H9 (cell line): ENCODE measurements around the gene CLDN8. TPM values are rescaled to one million over a fixed set of nuclear protein-coding genes. Genes with fewer than 3 reads are reported as not detected.
A peak's percentile ranks its signal among the peaks of the same experiment; 100 is the strongest.

Experiments used
- DNase-seq: peaks from one replicate; pipeline ENCODE4 v3.0.0-alpha.2; 2017
- H2AFZ ChIP-seq: one replicate; pipeline ENCODE4 v1.6.1; 2013; ENCODE audit warnings: mild to moderate bottlenecking, low read length, control low read depth, moderate library complexity
- H2AK5ac ChIP-seq: 2 replicates; pipeline ENCODE4 v1.6.1; 2013; ENCODE audit warnings: low read length, control low read depth, mixed read lengths; ENCODE audit not compliant: insufficient read length
- H2BK120ac ChIP-seq: one replicate; pipeline ENCODE4 v1.6.1; 2013; ENCODE audit warnings: low read depth, mild to moderate bottlenecking, low read length, control low read depth, inconsistent platforms; ENCODE audit not compliant: poor library complexity, severe bottlenecking
- H2BK12ac ChIP-seq: 2 replicates; pipeline ENCODE4 v1.6.1; 2013; ENCODE audit warnings: low read length, control low read depth, mixed read lengths, low read depth; ENCODE audit not compliant: insufficient read length
- H2BK15ac ChIP-seq: 2 replicates; pipeline ENCODE4 v1.6.1; 2013; ENCODE audit warnings: low read depth, low read length, control low read depth
- H2BK20ac ChIP-seq: one replicate; pipeline ENCODE4 v1.6.1; 2013; ENCODE audit warnings: low read depth, mild to moderate bottlenecking, low read length, control low read depth, inconsistent platforms; ENCODE audit not compliant: poor library complexity, severe bottlenecking
- H2BK5ac ChIP-seq: 2 replicates; pipeline ENCODE4 v1.6.1; 2013; ENCODE audit warnings: low read length, control low read depth, mixed read lengths; ENCODE audit not compliant: insufficient read length
- H3K14ac ChIP-seq: 2 replicates; pipeline ENCODE4 v1.6.1; 2013; ENCODE audit warnings: low read length, control low read depth; ENCODE audit not compliant: insufficient read depth
- H3K18ac ChIP-seq: 2 replicates; pipeline ENCODE4 v1.6.1; 2013; ENCODE audit warnings: low read depth, mild to moderate bottlenecking, mixed read lengths, low read length, control low read depth; ENCODE audit not compliant: insufficient read length
- H3K23ac ChIP-seq: 2 replicates; pipeline ENCODE4 v1.6.1; 2013; ENCODE audit warnings: low read length, control low read depth, mixed read lengths, low read depth; ENCODE audit not compliant: insufficient read length
- H3K23me2 ChIP-seq: 2 replicates; pipeline ENCODE4 v1.6.1; 2013; ENCODE audit warnings: low read depth, mild to moderate bottlenecking, mixed read lengths, low read length, control low read depth; ENCODE audit not compliant: insufficient read length, poor library complexity, severe bottlenecking
- H3K27ac ChIP-seq: 2 replicates; pipeline ENCODE4 v1.5.1; 2013; ENCODE audit warnings: low read length, control low read depth, mixed read lengths, low read depth; ENCODE audit not compliant: insufficient read length
- H3K27me3 ChIP-seq: 2 replicates; pipeline ENCODE4 v1.6.1; 2013; ENCODE audit warnings: low read length, control low read depth, inconsistent platforms; ENCODE audit not compliant: insufficient read depth
- H3K4ac ChIP-seq: 2 replicates; pipeline ENCODE4 v1.6.1; 2013; ENCODE audit warnings: low read depth, mild to moderate bottlenecking, control low read depth, inconsistent platforms, low read length, moderate library complexity
- H3K4me1 ChIP-seq: 2 replicates; pipeline ENCODE4 v1.6.1; 2013; ENCODE audit warnings: low read length, control low read depth, inconsistent platforms; ENCODE audit not compliant: insufficient read depth
- H3K4me2 ChIP-seq: 2 replicates; pipeline ENCODE4 v1.6.1; 2013; ENCODE audit warnings: low read length, control low read depth, mixed read lengths; ENCODE audit not compliant: insufficient read length, insufficient read depth
- H3K56ac ChIP-seq: 2 replicates; pipeline ENCODE4 v1.6.1; 2013; ENCODE audit warnings: low read depth, mild to moderate bottlenecking, mixed read lengths, low read length, control low read depth; ENCODE audit not compliant: insufficient read length
- H3K79me1 ChIP-seq: 2 replicates; pipeline ENCODE4 v1.6.1; 2013; ENCODE audit warnings: low read depth, mild to moderate bottlenecking, moderate library complexity, low read length, control low read depth, inconsistent platforms; ENCODE audit not compliant: insufficient read depth, poor library complexity, severe bottlenecking
- H3K79me2 ChIP-seq: 2 replicates; pipeline ENCODE4 v1.6.1; 2013; ENCODE audit warnings: low read length, control low read depth, inconsistent platforms; ENCODE audit not compliant: insufficient read depth
- H3K9ac ChIP-seq: 2 replicates; pipeline ENCODE4 v1.6.1; 2013; ENCODE audit warnings: low read length, control low read depth, mixed read lengths; ENCODE audit not compliant: insufficient read length; ENCODE audit errors: extremely low read depth
- H3K9me3 ChIP-seq: one replicate; pipeline ENCODE4 v1.6.1; 2013; ENCODE audit warnings: low read depth, low read length, inconsistent platforms; ENCODE audit not compliant: control insufficient read depth
- H3T11ph ChIP-seq: one replicate; pipeline ENCODE4 v1.6.1; 2013; ENCODE audit warnings: mild to moderate bottlenecking, low read length, control low read depth, inconsistent platforms
- H4K20me1 ChIP-seq: one replicate; pipeline ENCODE4 v1.6.1; 2013; ENCODE audit not compliant: control insufficient read depth, insufficient read length, insufficient read depth
- H4K5ac ChIP-seq: 2 replicates; pipeline ENCODE4 v1.6.1; 2013; ENCODE audit warnings: low read depth, mild to moderate bottlenecking, mixed read lengths, low read length, control low read depth; ENCODE audit not compliant: insufficient read length
- H4K8ac ChIP-seq: replicated peaks from 2 replicates; pipeline ENCODE4 v1.6.1; 2013; ENCODE audit warnings: low read length, control low read depth, mixed read lengths, low read depth; ENCODE audit not compliant: insufficient read length
- H4K91ac ChIP-seq: 2 replicates; pipeline ENCODE4 v1.6.1; 2013; ENCODE audit warnings: low read depth, mild to moderate bottlenecking, moderate library complexity, mixed read lengths, low read length, control low read depth; ENCODE audit not compliant: insufficient read length
- H3K27ac Mint-ChIP-seq, 3 experiments: 2 replicates in 2 of 3; 3 replicates in 1 of 3; pipeline ENCODE4 v1.8.0; 2020 to 2021; ENCODE audit warnings: mixed read lengths in 3 of 3, mild to moderate bottlenecking in 1 of 3, moderate library complexity in 1 of 3
- H3K27me3 Mint-ChIP-seq: 2 replicates; pipeline ENCODE4 v1.8.0; 2021; ENCODE audit warnings: low read depth, mild to moderate bottlenecking, moderate library complexity, mixed read lengths
- H3K36me3 Mint-ChIP-seq, 3 experiments: 2 replicates in 2 of 3; 3 replicates in 1 of 3; pipeline ENCODE4 v1.8.0; 2020 to 2021; ENCODE audit warnings: low read depth in 3 of 3, mixed read lengths in 3 of 3; ENCODE audit not compliant: insufficient read depth in 1 of 3
- H3K4me1 Mint-ChIP-seq, 2 experiments: 2 replicates each; pipeline ENCODE4 v1.8.0; 2020; ENCODE audit warnings: mixed read lengths in 2 of 2
- H3K4me3 Mint-ChIP-seq, 2 experiments: 2 replicates in 1 of 2; 3 replicates in 1 of 2; pipeline ENCODE4 v1.8.0; 2020 to 2021; ENCODE audit warnings: mild to moderate bottlenecking in 2 of 2, mixed read lengths in 2 of 2, moderate library complexity in 1 of 2
- H3K9me3 Mint-ChIP-seq, 2 experiments: 2 replicates in 1 of 2; 3 replicates in 1 of 2; pipeline ENCODE4 v1.8.0; 2020; ENCODE audit warnings: mild to moderate bottlenecking in 2 of 2, mixed read lengths in 2 of 2, moderate library complexity in 1 of 2
- WGBS: extraction: QIAGEN DNeasy Blood & Tissue Kit; methylation state at CpG from one replicate; pipeline ENCODE4 v1.1.7; 2013; ENCODE audit warnings: missing lambda C conversion rate, low lambda C conversion rate, mixed read lengths; ENCODE audit not compliant: insufficient read length; ENCODE audit errors: extremely low coverage; 5-methylcytosine and 5-hydroxymethylcytosine counted together
- total RNA-seq: library from RNA; stranded (reverse); gene quantifications from 2 replicates; pipeline ENCODE4 v1.2.1, GENCODE V29; 2021
- TF ChIP-seq, protein P1 (sequence below): fragments of 200-600 bp; sonication (generic); conservative IDR thresholded peaks from 3 replicates; pipeline ENCODE4 v1.8.0; 2021; ENCODE audit warnings: antibody characterized with exemption, mild to moderate bottlenecking

CLDN8 gene
- total RNA-seq, 1 experiment from 2014 or later = not detected

DNA sequence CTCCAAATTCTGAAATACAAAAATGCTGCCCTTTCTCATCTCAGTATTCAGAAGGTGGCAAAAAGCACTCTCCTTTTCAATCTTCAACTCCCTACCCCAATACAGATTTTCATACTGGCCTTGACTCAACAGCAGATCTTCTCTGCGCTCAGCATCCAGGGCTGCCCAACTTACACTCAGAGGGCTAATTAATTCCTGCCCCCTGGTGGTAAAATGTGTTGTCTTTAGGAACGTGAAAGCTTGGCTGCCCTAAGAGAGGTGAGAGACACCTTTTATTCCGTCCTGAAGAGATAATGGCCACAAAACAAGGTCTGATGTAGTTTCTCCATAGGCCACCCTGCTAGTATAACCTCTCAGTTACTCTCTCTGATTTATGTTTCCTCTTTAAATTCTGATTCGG, 41.9 kb upstream of the CLDN8 start:
- no CpG with 5 or more reads among the region's 4 CpGs for WGBS
- H3K27ac Mint-ChIP-seq = no peak overlapping the region

More for the DNA sequence above, 41.9 kb upstream of the CLDN8 start:
- no peak overlapping the region for H4K8ac ChIP-seq
- TF ChIP-seq, protein P1, sequence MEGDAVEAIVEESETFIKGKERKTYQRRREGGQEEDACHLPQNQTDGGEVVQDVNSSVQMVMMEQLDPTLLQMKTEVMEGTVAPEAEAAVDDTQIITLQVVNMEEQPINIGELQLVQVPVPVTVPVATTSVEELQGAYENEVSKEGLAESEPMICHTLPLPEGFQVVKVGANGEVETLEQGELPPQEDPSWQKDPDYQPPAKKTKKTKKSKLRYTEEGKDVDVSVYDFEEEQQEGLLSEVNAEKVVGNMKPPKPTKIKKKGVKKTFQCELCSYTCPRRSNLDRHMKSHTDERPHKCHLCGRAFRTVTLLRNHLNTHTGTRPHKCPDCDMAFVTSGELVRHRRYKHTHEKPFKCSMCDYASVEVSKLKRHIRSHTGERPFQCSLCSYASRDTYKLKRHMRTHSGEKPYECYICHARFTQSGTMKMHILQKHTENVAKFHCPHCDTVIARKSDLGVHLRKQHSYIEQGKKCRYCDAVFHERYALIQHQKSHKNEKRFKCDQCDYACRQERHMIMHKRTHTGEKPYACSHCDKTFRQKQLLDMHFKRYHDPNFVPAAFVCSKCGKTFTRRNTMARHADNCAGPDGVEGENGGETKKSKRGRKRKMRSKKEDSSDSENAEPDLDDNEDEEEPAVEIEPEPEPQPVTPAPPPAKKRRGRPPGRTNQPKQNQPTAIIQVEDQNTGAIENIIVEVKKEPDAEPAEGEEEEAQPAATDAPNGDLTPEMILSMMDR = peak; percentile 74
- no peak overlapping the region for H3K56ac ChIP-seq
- H3K9me3 Mint-ChIP-seq = no peaks in the 10 kb centered on the region
- H3K79me1 ChIP-seq = no peaks in the 10 kb centered on the region
- no peaks in the 10 kb centered on the region for H3K79me2 ChIP-seq
- no peak overlapping the region for H2BK20ac ChIP-seq
- H2AK5ac ChIP-seq = no peak overlapping the region
- H3K23ac ChIP-seq = no peak overlapping the region
- H3K4me3 Mint-ChIP-seq = no peak overlapping the region
- H3K14ac ChIP-seq = no peak overlapping the region
- DNase-seq = peak; percentile 54
- no peak overlapping the region for H4K91ac ChIP-seq
- H2BK15ac ChIP-seq = no peak overlapping the region
- no peaks in the 10 kb centered on the region for H3K23me2 ChIP-seq
- H4K20me1 ChIP-seq = no peaks in the 10 kb centered on the region
- no peaks in the 10 kb centered on the region for H3K9me3 ChIP-seq
- H3K27me3 ChIP-seq = no peaks in the 10 kb centered on the region
- H4K5ac ChIP-seq = no peak overlapping the region
- no peak overlapping the region for H3K27ac ChIP-seq
- H2AFZ ChIP-seq = no peak overlapping the region
- no peak overlapping the region for H3K18ac ChIP-seq
- no peaks in the 10 kb centered on the region for H3K4me1 ChIP-seq
- H2BK5ac ChIP-seq = no peak overlapping the region
- H2BK12ac ChIP-seq = no peak overlapping the region
- no peaks in the 10 kb centered on the region for H3K36me3 Mint-ChIP-seq
- H3K27me3 Mint-ChIP-seq = no peaks in the 10 kb centered on the region
- no peak overlapping the region for H3K9ac ChIP-seq
- H2BK120ac ChIP-seq = no peak overlapping the region
- no peak overlapping the region for H3K4ac ChIP-seq
- peaks cover 2 to 3% of the 10 kb centered on the region in 2 experiments; a peak in 3 of 4 replicates for H3K4me1 Mint-ChIP-seq
- no peak overlapping the region for H3K4me2 ChIP-seq
- no peak overlapping the region for H3T11ph ChIP-seq
